Neuronal stem cell (in vitro differentiated cells): ENCODE results near the gene FXN.

ENCODE experiments used
- DNase-seq: peaks from one replicate; pipeline ENCODE4 v3.0.0-alpha.2; 2013; ENCODE audit warnings: low spot score
- H2AFZ ChIP-seq: one replicate; pipeline ENCODE4 v1.6.1; 2013; ENCODE audit warnings: mild to moderate bottlenecking, low read length, inconsistent platforms
- H2AK5ac ChIP-seq: 2 replicates; pipeline ENCODE4 v1.6.1; 2013; ENCODE audit warnings: low read depth, mild to moderate bottlenecking, inconsistent platforms, low read length, moderate library complexity, mixed read lengths
- H2BK120ac ChIP-seq: 2 replicates; pipeline ENCODE4 v1.6.1; 2013; ENCODE audit warnings: low read depth, mild to moderate bottlenecking, inconsistent platforms, low read length, moderate library complexity, mixed read lengths
- H2BK12ac ChIP-seq: one replicate; pipeline ENCODE4 v1.6.1; 2013; ENCODE audit warnings: low read length, inconsistent platforms
- H2BK15ac ChIP-seq: 2 replicates; pipeline ENCODE4 v1.6.1; 2013; ENCODE audit warnings: mild to moderate bottlenecking, low read length, inconsistent platforms, mixed read lengths
- H2BK5ac ChIP-seq: one replicate; pipeline ENCODE4 v1.6.1; 2013; ENCODE audit warnings: inconsistent platforms, mild to moderate bottlenecking, low read length, moderate library complexity
- H3K14ac ChIP-seq: one replicate; pipeline ENCODE4 v1.6.1; 2013; ENCODE audit warnings: low read length, inconsistent platforms
- H3K18ac ChIP-seq: 2 replicates; pipeline ENCODE4 v1.6.1; 2013; ENCODE audit warnings: low read length, inconsistent platforms
- H3K23ac ChIP-seq: 2 replicates; pipeline ENCODE4 v1.6.1; 2013; ENCODE audit warnings: low read depth, mild to moderate bottlenecking, mixed read lengths, low read length, inconsistent platforms; ENCODE audit not compliant: poor library complexity
- H3K27ac ChIP-seq: replicated peaks from 3 replicates; pipeline ENCODE4 v1.5.1; 2013; ENCODE audit warnings: low read length, inconsistent platforms
- H3K27me3 ChIP-seq, 3 experiments: 2 replicates each; pipeline ENCODE4 v1.6.1; 2013; ENCODE audit warnings: low read length in 3 of 3, mild to moderate bottlenecking in 2 of 3, inconsistent platforms in 1 of 3, low read depth in 1 of 3, mixed read lengths in 1 of 3, moderate library complexity in 1 of 3; ENCODE audit not compliant: control insufficient read depth in 3 of 3, insufficient read depth in 3 of 3
- H3K36me3 ChIP-seq, 2 donors: replicated peaks in 1 of 2; 2 replicates each; pipeline ENCODE4 v1.6.1; 2013; ENCODE audit warnings: low read length in 2 of 2; ENCODE audit not compliant: control insufficient read depth in 2 of 2, insufficient read depth in 2 of 2
- H3K4ac ChIP-seq: 2 replicates; pipeline ENCODE4 v1.6.1; 2013; ENCODE audit warnings: inconsistent platforms, mild to moderate bottlenecking, low read length, moderate library complexity
- H3K4me1 ChIP-seq, 2 donors: 1 replicate in 1 of 2; 2 replicates in 1 of 2; pipeline ENCODE4 v1.6.1; 2013; ENCODE audit warnings: low read length in 2 of 2, low read depth in 1 of 2; ENCODE audit not compliant: control insufficient read depth in 2 of 2, insufficient read depth in 1 of 2
- H3K4me2 ChIP-seq: one replicate; pipeline ENCODE4 v1.6.1; 2013; ENCODE audit warnings: mild to moderate bottlenecking, low read length, inconsistent platforms; ENCODE audit not compliant: insufficient read depth, poor library complexity, severe bottlenecking
- H3K4me3 ChIP-seq, 2 donors: 2 replicates each; pipeline ENCODE4 v1.5.1; 2013; ENCODE audit warnings: low read length in 2 of 2, mild to moderate bottlenecking in 2 of 2, inconsistent platforms in 1 of 2, moderate library complexity in 1 of 2
- H3K79me1 ChIP-seq: one replicate; pipeline ENCODE4 v1.6.1; 2013; ENCODE audit warnings: low read depth, mild to moderate bottlenecking, inconsistent platforms, low read length, moderate library complexity
- H3K9ac ChIP-seq: one replicate; pipeline ENCODE4 v1.6.1; 2013; ENCODE audit warnings: mild to moderate bottlenecking, low read depth, low read length, inconsistent platforms; ENCODE audit not compliant: poor library complexity
- H3K9me3 ChIP-seq, 2 donors: replicated peaks in 1 of 2; 2 replicates each; pipeline versions ENCODE3 to v1.6.1; 2013; ENCODE audit warnings: low read length in 2 of 2, mild to moderate bottlenecking in 2 of 2, inconsistent platforms in 1 of 2, low read depth in 1 of 2, mixed read lengths in 1 of 2, moderate library complexity in 1 of 2; ENCODE audit not compliant: control insufficient read depth in 2 of 2, insufficient read depth in 1 of 2
- H4K8ac ChIP-seq: one replicate; pipeline ENCODE4 v1.6.1; 2013; ENCODE audit warnings: low read depth, mild to moderate bottlenecking, inconsistent platforms, low read length, moderate library complexity
- H4K91ac ChIP-seq: one replicate; pipeline ENCODE4 v1.6.1; 2013; ENCODE audit warnings: low read length, low read depth, mild to moderate bottlenecking, inconsistent platforms; ENCODE audit not compliant: poor library complexity
- WGBS, 2 donors: extraction: QIAGEN DNeasy Blood & Tissue Kit; methylation state at CpG; one replicate each; pipeline ENCODE4 v1.1.7; 2013; ENCODE audit warnings: missing lambda C conversion rate in 2 of 2, mixed read lengths in 1 of 2; ENCODE audit not compliant: insufficient read length in 2 of 2, insufficient replicate concordance in 1 of 2; ENCODE audit errors: extremely low coverage in 2 of 2; 5-methylcytosine and 5-hydroxymethylcytosine counted together

FXN gene

GRCh38 chr9:69009708-69010107 is 25.8 kb upstream of the FXN start:
- H3K79me1 ChIP-seq = no peaks in the 10 kb centered on the region
- no peak overlapping the region for H3K23ac ChIP-seq
- no peak overlapping the region for H4K8ac ChIP-seq
- H2BK120ac ChIP-seq = no peak overlapping the region
- H3K14ac ChIP-seq = no peak overlapping the region
- no peak overlapping the region for H3K9ac ChIP-seq
- no peak overlapping the region for H3K4me3 ChIP-seq
- no peak overlapping the region for H3K18ac ChIP-seq
- no peaks in the 10 kb centered on the region for H3K27me3 ChIP-seq
- no peak overlapping the region for H2BK5ac ChIP-seq
- no CpG with 5 or more reads among the region's 1 CpG for WGBS, 2 donors
- no peak overlapping the region for H3K4me2 ChIP-seq
- H2AK5ac ChIP-seq = no peak overlapping the region
- no peaks in the 10 kb centered on the region for H3K4me1 ChIP-seq
- no peak overlapping the region for H4K91ac ChIP-seq
- peaks cover 1 to 11% of the 10 kb centered on the region in 2 donors for H3K9me3 ChIP-seq
- H2BK12ac ChIP-seq = no peak overlapping the region
- no peak overlapping the region for H2AFZ ChIP-seq
- DNase-seq = no peak
- H2BK15ac ChIP-seq = no peak overlapping the region
- H3K36me3 ChIP-seq = peaks cover 0 to 48% of the 10 kb centered on the region in 2 donors
- H3K4ac ChIP-seq = no peak overlapping the region
- H3K27ac ChIP-seq = no peak overlapping the region

- no peak overlapping the region for H4K8ac ChIP-seq
- H2AFZ ChIP-seq = no peak overlapping the region
- no peak overlapping the region for H2AK5ac ChIP-seq
- H4K91ac ChIP-seq = no peak overlapping the region
- no peak overlapping the region for H2BK12ac ChIP-seq
- H3K79me1 ChIP-seq = no peaks in the 10 kb centered on the region
- no peak overlapping the region for H3K9ac ChIP-seq
- H3K14ac ChIP-seq = no peak overlapping the region
- H2BK120ac ChIP-seq = no peak overlapping the region
- H3K27ac ChIP-seq = no peak overlapping the region
- no peak overlapping the region for H2BK5ac ChIP-seq
- no peak for DNase-seq
- H2BK15ac ChIP-seq = no peak overlapping the region
- H3K36me3 ChIP-seq = peaks cover 0 to 24% of the 10 kb centered on the region in 2 donors
- no peak overlapping the region for H3K18ac ChIP-seq
- no peak overlapping the region for H3K23ac ChIP-seq
- no CpG with 5 or more reads among the region's 18 CpGs for WGBS, 2 donors
- H3K4me3 ChIP-seq = no peak overlapping the region
- peaks cover 4% of the 10 kb centered on the region in 2 donors for H3K4me1 ChIP-seq
- H3K9me3 ChIP-seq = peaks cover 1 to 11% of the 10 kb centered on the region in 2 donors
- no peak overlapping the region for H3K4ac ChIP-seq
- no peaks in the 10 kb centered on the region for H3K27me3 ChIP-seq
- no peak overlapping the region for H3K4me2 ChIP-seq
These were observed 22.7 kb upstream of the FXN start for GRCh38 chr9:69012696-69013381.

GRCh38 chr9:69013382-69013727 is 22.2 kb upstream of the FXN start:
- H2BK5ac ChIP-seq = no peak overlapping the region
- no peak overlapping the region for H2AK5ac ChIP-seq
- H3K4me3 ChIP-seq = no peak overlapping the region
- H3K9ac ChIP-seq = no peak overlapping the region
- no peak overlapping the region for H3K14ac ChIP-seq
- no peak overlapping the region for H2BK15ac ChIP-seq
- no peak overlapping the region for H3K4me2 ChIP-seq
- H2BK12ac ChIP-seq = no peak overlapping the region
- no peak overlapping the region for H4K91ac ChIP-seq
- no peaks in the 10 kb centered on the region for H3K79me1 ChIP-seq
- H3K4me1 ChIP-seq = peaks cover 4% of the 10 kb centered on the region in 2 donors
- no peak overlapping the region for H3K23ac ChIP-seq
- no peak overlapping the region for H3K18ac ChIP-seq
- H4K8ac ChIP-seq = no peak overlapping the region
- H2AFZ ChIP-seq = no peak overlapping the region
- no peak overlapping the region for H3K4ac ChIP-seq
- H2BK120ac ChIP-seq = no peak overlapping the region
- peaks cover 1 to 11% of the 10 kb centered on the region in 2 donors for H3K9me3 ChIP-seq
- no peak for DNase-seq
- no CpG with 5 or more reads among the region's 26 CpGs for WGBS, 2 donors
- peaks cover 0 to 19% of the 10 kb centered on the region in 2 donors for H3K36me3 ChIP-seq
- no peaks in the 10 kb centered on the region for H3K27me3 ChIP-seq
- H3K27ac ChIP-seq = no peak overlapping the region

GRCh38 chr9:69014013-69014412 is 21.5 kb upstream of the FXN start, which contains the start of gene PRKACG:
Gene PRKACG, minus strand, starts transcription at chr9:69014113. Its CDS starts 21 bp downstream, at chr9:69014092.
- no peak within 1 kb of the TSS for H4K91ac ChIP-seq
- peak within 1 kb of the TSS; percentile 28 for H2AK5ac ChIP-seq
- H3K4me1 ChIP-seq = peaks cover 4% of the 10 kb centered on the region in 2 donors
- H2BK12ac ChIP-seq = no peak within 1 kb of the TSS
- no peak within 1 kb of the TSS for H4K8ac ChIP-seq
- no peak within 1 kb of the TSS for H3K27ac ChIP-seq
- no peak within 1 kb of the TSS for H3K18ac ChIP-seq
- H3K79me1 ChIP-seq = no peaks in the 10 kb centered on the region
- no peak within 1 kb of the TSS for H2BK120ac ChIP-seq
- WGBS, 2 donors = no CpG with 5 or more reads among the region's 29 CpGs
- H3K9me3 ChIP-seq = peaks cover 1 to 11% of the 10 kb centered on the region in 2 donors
- no peak within 1 kb of the TSS for H3K4ac ChIP-seq
- no peak within 1 kb of the TSS for H2AFZ ChIP-seq
- H3K4me3 ChIP-seq = no peak within 1 kb of the TSS
- H3K4me2 ChIP-seq = no peak within 1 kb of the TSS
- no peak within 1 kb of the TSS for H3K14ac ChIP-seq
- no peak within 1 kb of the TSS for H2BK5ac ChIP-seq
- H2BK15ac ChIP-seq = no peak within 1 kb of the TSS
- peaks cover 0 to 13% of the 10 kb centered on the region in 2 donors for H3K36me3 ChIP-seq
- no peak within 1 kb of the TSS for H3K23ac ChIP-seq
- DNase-seq = no peak
- H3K9ac ChIP-seq = no peak within 1 kb of the TSS
- no peaks in the 10 kb centered on the region for H3K27me3 ChIP-seq
